Chondrocyte (in vitro differentiated cells): ENCODE results near the gene CCDC63. TPM values are rescaled to one million over a fixed set of nuclear protein-coding genes. Genes with fewer than 3 reads are reported as not detected.

Source experiments
- DNase-seq: peaks from one replicate; pipeline ENCODE4 v3.0.0; 2021; ENCODE audit warnings: mixed read lengths, low spot score
- H3K27ac Mint-ChIP-seq: one replicate; pipeline ENCODE4 v1.8.0; 2021; ENCODE audit warnings: mild to moderate bottlenecking, moderate library complexity, mixed read lengths; ENCODE audit not compliant: unreplicated experiment
- H3K27me3 Mint-ChIP-seq: 2 replicates; pipeline ENCODE4 v1.8.0; 2021; ENCODE audit warnings: low read depth, mixed read lengths
- H3K36me3 Mint-ChIP-seq: 2 replicates; pipeline ENCODE4 v1.8.0; 2021; ENCODE audit warnings: low read depth, mixed read lengths
- H3K4me1 Mint-ChIP-seq: 2 replicates; pipeline ENCODE4 v1.8.0; 2021; ENCODE audit warnings: low read depth, mild to moderate bottlenecking, mixed read lengths
- H3K4me3 Mint-ChIP-seq: one replicate; pipeline ENCODE4 v1.8.0; 2021; ENCODE audit warnings: mild to moderate bottlenecking, moderate library complexity, mixed read lengths; ENCODE audit not compliant: unreplicated experiment
- H3K9me3 Mint-ChIP-seq: 2 replicates; pipeline ENCODE4 v1.8.0; 2021; ENCODE audit warnings: low read depth, mixed read lengths
- CTCF ChIP-seq: fragments of 200-600 bp; sonication (generic); IDR thresholded peaks from 2 replicates; pipeline ENCODE4 v1.5.0; 2021; ENCODE audit warnings: antibody characterized with exemption, mild to moderate bottlenecking, moderate library complexity
- total RNA-seq: library from RNA; stranded (reverse); gene quantifications from 3 replicates; pipeline ENCODE4 v1.2.1, GENCODE V29; 2021

Gene CCDC63
- total RNA-seq, 1 donor from 2014 or later: not detected

GRCh38 chr12:110917467-110917866, 70.7 kb downstream of the CCDC63 start:
- H3K27ac Mint-ChIP-seq: peak overlapping the region; percentile 82
- H3K9me3 Mint-ChIP-seq: no peaks in the 10 kb centered on the region
- peaks cover 31% of the 10 kb centered on the region for H3K4me1 Mint-ChIP-seq
- H3K27me3 Mint-ChIP-seq: peaks cover 3% of the 10 kb centered on the region
- no peak overlapping the region for H3K4me3 Mint-ChIP-seq
- TF ChIP-seq CTCF: no peak
- no peak for DNase-seq
- peaks cover 2% of the 10 kb centered on the region for H3K36me3 Mint-ChIP-seq

GRCh38 chr12:110917961-110918360, 71.2 kb downstream of the CCDC63 start:
- DNase-seq: no peak
- Mint-ChIP-seq H3K27ac (peak overlapping the region; percentile 82), H3K9me3 (no peaks in the 10 kb centered on the region), H3K4me3 (no peak overlapping the region), H3K27me3 (peaks cover 3% of the 10 kb centered on the region), H3K36me3 (peaks cover 2% of the 10 kb centered on the region), H3K4me1 (peaks cover 31% of the 10 kb centered on the region)
- TF ChIP-seq CTCF: no peak

GRCh38 chr12:110919720-110920119, 72.9 kb downstream of the CCDC63 start:
- no peak for DNase-seq
- Mint-ChIP-seq H3K27me3 (peaks cover 8% of the 10 kb centered on the region), H3K4me3 (no peak overlapping the region), H3K9me3 (no peaks in the 10 kb centered on the region), H3K4me1 (peaks cover 31% of the 10 kb centered on the region), H3K36me3 (no peaks in the 10 kb centered on the region), H3K27ac (no peak overlapping the region)
- TF ChIP-seq CTCF: no peak

GRCh38 chr12:110920324-110920910, 73.6 kb downstream of the CCDC63 start, which contains the start of gene MYL2:
MYL2 (minus strand) TSS chr12:110920579; CDS start chr12:110920529, 50 bp downstream.
- peaks cover 31% of the 10 kb centered on the region for H3K4me1 Mint-ChIP-seq
- DNase-seq: no peak
- H3K27me3 Mint-ChIP-seq: peaks cover 8% of the 10 kb centered on the region
- no peaks in the 10 kb centered on the region for H3K36me3 Mint-ChIP-seq
- no peaks in the 10 kb centered on the region for H3K9me3 Mint-ChIP-seq
- TF ChIP-seq CTCF: no peak
- H3K4me3 Mint-ChIP-seq: no peak within 1 kb of the TSS
- H3K27ac Mint-ChIP-seq: no peak within 1 kb of the TSS

- Mint-ChIP-seq H3K4me1 (peaks cover 31% of the 10 kb centered on the region), H3K4me3 (no peak overlapping the region), H3K36me3 (no peaks in the 10 kb centered on the region), H3K27me3 (peaks cover 13% of the 10 kb centered on the region), H3K27ac (no peak overlapping the region), H3K9me3 (no peaks in the 10 kb centered on the region)
- DNase-seq: no peak
- no peak for TF ChIP-seq CTCF
Observed at GRCh38 chr12:110921262-110921661, 74.5 kb downstream of the CCDC63 start.
